Uterus (tissue), 4 donors: ENCODE results near the gene MTMR12. TPM values are rescaled to one million over a fixed set of nuclear protein-coding genes. Genes with fewer than 3 reads are reported as not detected.

ENCODE experiments used
- DNase-seq, 2 donors: peaks; one replicate each; pipeline ENCODE4 v3.0.0-alpha.2; 2019 to 2020
- H3K27ac ChIP-seq, 2 donors: fragments of 200-600 bp; sonication (generic); 1 replicate in 1 of 2; 2 replicates in 1 of 2; pipeline ENCODE4 v1.5.1; 2016 to 2018
- H3K27me3 ChIP-seq, 2 donors: fragments of 200-600 bp; sonication (generic); one replicate each; pipeline ENCODE4 v1.5.1; 2018 to 2019; ENCODE audit warnings: control low read depth in 1 of 2
- H3K36me3 ChIP-seq, 2 donors: fragments of 200-600 bp; sonication (generic); one replicate each; pipeline ENCODE4 v1.5.1; 2019; ENCODE audit warnings: control low read depth in 1 of 2
- H3K4me1 ChIP-seq, 2 donors: fragments of 200-600 bp; sonication (generic); one replicate each; pipeline ENCODE4 v1.5.1; 2018 to 2019; ENCODE audit warnings: control low read depth in 1 of 2
- H3K4me3 ChIP-seq, 2 donors: fragments of 200-600 bp; sonication (generic); 1 replicate in 1 of 2; 2 replicates in 1 of 2; pipeline ENCODE4 v1.5.1; 2018 to 2019; ENCODE audit warnings: mild to moderate bottlenecking in 1 of 2
- H3K9me3 ChIP-seq, 2 donors: fragments of 200-600 bp; sonication (generic); one replicate each; pipeline ENCODE4 v1.5.1; 2019; ENCODE audit warnings: control low read depth in 1 of 2
- CTCF ChIP-seq, 4 experiments: fragments of 200-600 bp in 2 of 4; fragments of 450-650 bp in 2 of 4; sonication (generic) in 2 of 4; IDR thresholded peaks; one replicate each; pipeline ENCODE4 v1.5.1; 2016 to 2019; ENCODE audit warnings: antibody characterized with exemption in 4 of 4, mild to moderate bottlenecking in 2 of 4, moderate library complexity in 1 of 4
- POLR2A ChIP-seq, 2 donors: fragments of 450-650 bp; IDR thresholded peaks; one replicate each; pipeline ENCODE4 v1.6.1; 2016; ENCODE audit warnings: antibody characterized with exemption in 2 of 2, mild to moderate bottlenecking in 1 of 2, moderate library complexity in 1 of 2
- intact Hi-C: fragments of 100-400 bp; cut with DNase I; formaldehyde crosslinking; loops from one replicate; pipeline ENCODE4 v1.15.1; 2023; ENCODE audit warnings: low total_unique reads
- total RNA-seq, 4 donors: library from RNA; depleted of rRNA in 3 of 4; stranded (reverse); fragments of >200 nt in 3 of 4; gene quantifications; one replicate each; pipeline versions ENCODE4 v1.1.0 to v1.2.4, GENCODE V29; 2014 to 2023
- donor health status: DM: yes; HTN: yes; CAD: no.

The MTMR12 gene
- total RNA-seq, 4 donors from 2014 or later = 37.6 to 96.6 (median 54.6) TPM

GRCh38 chr5:32331935-32332274 lies 19.2 kb upstream of the MTMR12 start:
- Histone ChIP-seq H3K4me3 (no peak overlapping the region), H3K36me3 (no peaks in the 10 kb centered on the region), H3K9me3 (no peaks in the 10 kb centered on the region), H3K27me3 (no peaks in the 10 kb centered on the region), H3K27ac (no peak overlapping the region), H3K4me1 (no peaks in the 10 kb centered on the region)
- DNase-seq = no peak
- intact Hi-C loops = no loop called here
- TF ChIP-seq POLR2A (IDR thresholded peaks at IDR 0.05) (no peak), CTCF (IDR thresholded peaks at IDR 0.05) (no peak)

- H3K9me3 ChIP-seq = no peaks in the 10 kb centered on the region
- H3K36me3 ChIP-seq = no peaks in the 10 kb centered on the region
- H3K27me3 ChIP-seq = no peaks in the 10 kb centered on the region
- H3K27ac ChIP-seq = no peak overlapping the region
- TF ChIP-seq CTCF (IDR thresholded peaks at IDR 0.05) (no peak), POLR2A (IDR thresholded peaks at IDR 0.05) (no peak)
- H3K4me3 ChIP-seq = no peak overlapping the region
- DNase-seq = no peak
- intact Hi-C loops = no loop called here
- H3K4me1 ChIP-seq = no peaks in the 10 kb centered on the region
Observed at GRCh38 chr5:32331217-32331934, 18.6 kb upstream of the MTMR12 start.

DNA sequence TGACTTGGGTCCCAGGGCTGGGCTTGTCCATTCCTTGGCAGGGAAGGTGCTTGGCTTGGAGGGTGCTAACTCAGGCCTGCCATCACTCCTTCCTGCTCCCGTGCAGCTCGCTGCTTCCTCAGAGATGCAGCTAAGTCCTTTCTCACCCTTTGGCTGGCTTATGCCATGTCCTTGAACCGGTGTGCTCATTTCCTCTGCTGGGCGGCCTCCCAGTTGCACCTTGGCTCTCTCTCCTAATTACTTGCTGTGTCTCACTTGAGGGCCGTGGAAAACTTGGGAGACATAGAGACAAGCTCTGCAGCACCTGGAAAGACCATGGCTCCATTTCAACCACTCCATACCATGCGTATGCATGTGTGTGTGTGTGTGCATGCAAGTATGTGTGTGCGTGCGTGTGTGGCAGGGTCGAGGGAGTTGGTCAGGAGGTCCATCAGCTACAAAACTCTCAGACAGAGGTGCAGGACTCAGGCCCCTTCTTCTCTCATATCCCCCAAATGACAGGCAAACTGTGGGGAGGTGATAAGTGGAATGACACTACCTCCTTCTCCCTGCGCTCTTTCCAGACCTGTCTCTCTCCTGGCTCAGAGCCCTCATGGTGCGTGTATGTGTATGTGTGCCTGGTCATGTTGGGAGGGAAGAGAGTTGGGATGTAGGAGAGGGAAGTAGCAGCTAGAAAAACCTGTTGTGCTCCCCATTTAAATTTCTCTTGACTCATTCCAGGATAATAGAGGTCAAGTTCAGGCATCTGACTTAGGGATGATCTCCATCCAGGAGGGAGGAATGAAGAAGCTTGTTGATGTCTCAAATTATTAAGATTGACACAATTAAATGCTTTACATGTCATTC lies 17.6 kb upstream of the MTMR12 start:
- Histone ChIP-seq H3K36me3 (no peaks in the 10 kb centered on the region), H3K27ac (no peak overlapping the region), H3K4me1 (no peaks in the 10 kb centered on the region), H3K27me3 (no peaks in the 10 kb centered on the region), H3K4me3 (no peak overlapping the region), H3K9me3 (no peaks in the 10 kb centered on the region)
- TF ChIP-seq POLR2A (IDR thresholded peaks at IDR 0.05) (no peak), CTCF (IDR thresholded peaks at IDR 0.05) (no peak)
- no peak for DNase-seq
- intact Hi-C loops = no loop called here

DNA sequence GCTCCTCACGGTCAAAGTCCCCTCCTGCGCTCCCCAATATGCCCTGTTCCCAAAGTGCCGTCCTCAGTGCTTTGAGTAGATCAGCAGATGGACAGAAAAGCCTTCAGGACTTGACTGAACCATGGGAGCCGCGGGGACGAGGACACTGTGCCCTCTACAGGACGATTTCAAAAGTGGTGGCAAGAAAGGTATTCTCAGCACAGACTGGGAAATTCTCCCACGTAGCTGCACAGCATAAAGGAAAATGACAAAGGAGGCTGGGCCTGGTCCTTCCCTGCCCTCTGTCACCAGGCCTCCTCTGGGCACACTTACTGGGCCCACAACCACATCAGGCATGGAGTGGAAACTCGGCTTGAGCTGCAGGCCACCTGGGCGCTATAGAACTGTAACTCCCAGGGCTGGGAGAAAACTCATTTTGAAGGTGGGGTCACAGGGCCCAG lies 16.7 kb upstream of the MTMR12 start:
- no peaks in the 10 kb centered on the region for H3K9me3 ChIP-seq
- peak in 1 of 2 donors; percentile 49 for DNase-seq
- no peak overlapping the region for H3K4me3 ChIP-seq
- H3K27ac ChIP-seq = peak overlapping the region in 1 of 2 donors; percentile 20
- no peaks in the 10 kb centered on the region for H3K27me3 ChIP-seq
- intact Hi-C loops = loop anchor here (10.0 kb wide), 1 partner anchor 85 kb away; no protein-coding TSS in a partner anchor
- no peaks in the 10 kb centered on the region for H3K4me1 ChIP-seq
- no peaks in the 10 kb centered on the region for H3K36me3 ChIP-seq
- TF ChIP-seq POLR2A (IDR thresholded peaks at IDR 0.05) (no peak), CTCF (IDR thresholded peaks at IDR 0.05) (peak; percentile 39 to 56 (median 50))

DNA sequence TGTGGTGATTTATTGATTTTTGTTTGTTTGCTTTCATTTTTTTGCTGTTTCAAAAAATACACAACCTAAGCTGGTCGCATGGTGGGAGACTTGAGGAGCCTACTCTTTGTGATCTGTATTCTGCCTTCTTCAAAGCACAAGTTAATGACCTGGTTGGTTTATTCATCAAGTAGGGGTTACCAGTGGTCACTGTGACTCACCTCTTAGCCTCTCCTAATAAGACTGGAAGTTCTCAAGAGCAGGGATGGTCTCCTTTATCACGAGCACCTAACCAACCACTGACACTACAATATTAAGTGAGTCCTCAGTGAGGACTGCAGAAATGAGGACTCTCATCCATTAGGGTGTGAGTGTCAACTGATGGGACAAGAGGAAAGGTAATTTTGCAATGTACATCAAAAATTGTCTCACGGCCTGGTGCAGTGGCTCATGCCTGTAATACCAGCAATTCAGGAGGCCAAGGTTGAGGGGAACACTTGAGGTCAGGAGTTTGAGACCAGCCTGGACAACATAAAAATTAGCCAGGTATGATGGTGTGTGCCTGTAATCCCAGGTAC lies 13.6 kb upstream of the MTMR12 start:
- TF ChIP-seq POLR2A (IDR thresholded peaks at IDR 0.05) (no peak), CTCF (IDR thresholded peaks at IDR 0.05) (no peak)
- intact Hi-C loops = loop anchor here (10.0 kb wide), 1 partner anchor 81 kb away; no protein-coding TSS in a partner anchor
- no peaks in the 10 kb centered on the region for H3K36me3 ChIP-seq
- DNase-seq = no peak
- no peaks in the 10 kb centered on the region for H3K27me3 ChIP-seq
- H3K4me1 ChIP-seq = no peaks in the 10 kb centered on the region
- no peak overlapping the region for H3K27ac ChIP-seq
- no peaks in the 10 kb centered on the region for H3K9me3 ChIP-seq
- no peak overlapping the region for H3K4me3 ChIP-seq
